MM.1S (cell line): Measurements from ENCODE around the gene LDLR.

Experiments used
- DNase-seq: peaks from one replicate; pipeline ENCODE4 v3.0.0-alpha.2; 2015
- H2AFZ ChIP-seq: fragments of 300-600 bp; sonication (generic); 2 replicates; pipeline ENCODE4 v1.6.0; 2016; ENCODE audit warnings: antibody characterized with exemption, low read length
- H3F3A ChIP-seq: fragments of 300-600 bp; sonication (generic); 2 replicates; pipeline ENCODE4 v1.6.1; 2016; ENCODE audit warnings: mild to moderate bottlenecking, antibody characterized with exemption, low read length, moderate library complexity, mixed read lengths; ENCODE audit not compliant: insufficient read depth
- H3K27ac ChIP-seq: fragments of 300-600 bp; sonication (generic); 2 replicates; pipeline ENCODE4 v1.5.1; 2016; ENCODE audit warnings: mild to moderate bottlenecking, low read length
- H3K27me3 ChIP-seq: fragments of 300-600 bp; sonication (generic); replicated peaks from 2 replicates; pipeline ENCODE4 v1.6.0; 2016; ENCODE audit warnings: low read length; ENCODE audit not compliant: insufficient read depth
- H3K36me3 ChIP-seq: fragments of 300-600 bp; sonication (generic); replicated peaks from 2 replicates; pipeline ENCODE4 v1.6.1; 2016; ENCODE audit warnings: mild to moderate bottlenecking, low read length, mixed read lengths; ENCODE audit not compliant: insufficient read depth
- H3K4me1 ChIP-seq: fragments of 300-600 bp; sonication (generic); 2 replicates; pipeline ENCODE4 v1.6.1; 2016; ENCODE audit warnings: low read length, mixed read lengths
- H3K4me2 ChIP-seq: fragments of 300-600 bp; sonication (generic); 2 replicates; pipeline ENCODE4 v1.6.0; 2016; ENCODE audit warnings: low read depth, low read length
- H3K4me3 ChIP-seq: fragments of 300-600 bp; sonication (generic); 2 replicates; pipeline ENCODE4 v1.5.1; 2016; ENCODE audit warnings: low read length, mixed read lengths
- H3K79me2 ChIP-seq: fragments of 300-600 bp; sonication (generic); 2 replicates; pipeline ENCODE4 v1.6.1; 2016; ENCODE audit warnings: mixed run types, low read length, mixed read lengths
- H3K9ac ChIP-seq: fragments of 300-600 bp; sonication (generic); 2 replicates; pipeline ENCODE4 v1.6.1; 2016; ENCODE audit warnings: low read length, mixed read lengths
- H3K9me2 ChIP-seq: fragments of 300-600 bp; sonication (generic); replicated peaks from 2 replicates; pipeline ENCODE4 v1.6.1; 2016; ENCODE audit warnings: mild to moderate bottlenecking, low read length, mixed read lengths; ENCODE audit not compliant: insufficient read depth
- H3K9me3 ChIP-seq: fragments of 300-600 bp; sonication (generic); replicated peaks from 2 replicates; pipeline ENCODE4 v1.6.1; 2016; ENCODE audit warnings: mild to moderate bottlenecking, low read length, mixed read lengths; ENCODE audit not compliant: insufficient read depth
- H4K20me1 ChIP-seq: fragments of 300-600 bp; sonication (generic); 2 replicates; pipeline ENCODE4 v1.6.1; 2016; ENCODE audit warnings: mild to moderate bottlenecking, low read length, moderate library complexity, mixed read lengths; ENCODE audit not compliant: insufficient read depth
- EZH2 ChIP-seq: fragments of 300-600 bp; sonication (generic); optimal IDR thresholded peaks from 2 replicates; pipeline ENCODE3; 2017; ENCODE audit warnings: low read depth, mild to moderate bottlenecking, antibody characterized with exemption, low read length, mixed read lengths
- EZH2phosphoT487 ChIP-seq: fragments of 300-600 bp; sonication (generic); IDR thresholded peaks from 2 replicates; pipeline ENCODE4 v1.6.1; 2018; ENCODE audit warnings: antibody characterized with exemption, low read length
- TF ChIP-seq, protein P1 (sequence below): fragments of 300-600 bp; sonication (generic); IDR thresholded peaks from 2 replicates; pipeline ENCODE4 v1.5.1; 2016; ENCODE audit warnings: antibody characterized with exemption, low read length, mixed read lengths

LDLR gene

DNA sequence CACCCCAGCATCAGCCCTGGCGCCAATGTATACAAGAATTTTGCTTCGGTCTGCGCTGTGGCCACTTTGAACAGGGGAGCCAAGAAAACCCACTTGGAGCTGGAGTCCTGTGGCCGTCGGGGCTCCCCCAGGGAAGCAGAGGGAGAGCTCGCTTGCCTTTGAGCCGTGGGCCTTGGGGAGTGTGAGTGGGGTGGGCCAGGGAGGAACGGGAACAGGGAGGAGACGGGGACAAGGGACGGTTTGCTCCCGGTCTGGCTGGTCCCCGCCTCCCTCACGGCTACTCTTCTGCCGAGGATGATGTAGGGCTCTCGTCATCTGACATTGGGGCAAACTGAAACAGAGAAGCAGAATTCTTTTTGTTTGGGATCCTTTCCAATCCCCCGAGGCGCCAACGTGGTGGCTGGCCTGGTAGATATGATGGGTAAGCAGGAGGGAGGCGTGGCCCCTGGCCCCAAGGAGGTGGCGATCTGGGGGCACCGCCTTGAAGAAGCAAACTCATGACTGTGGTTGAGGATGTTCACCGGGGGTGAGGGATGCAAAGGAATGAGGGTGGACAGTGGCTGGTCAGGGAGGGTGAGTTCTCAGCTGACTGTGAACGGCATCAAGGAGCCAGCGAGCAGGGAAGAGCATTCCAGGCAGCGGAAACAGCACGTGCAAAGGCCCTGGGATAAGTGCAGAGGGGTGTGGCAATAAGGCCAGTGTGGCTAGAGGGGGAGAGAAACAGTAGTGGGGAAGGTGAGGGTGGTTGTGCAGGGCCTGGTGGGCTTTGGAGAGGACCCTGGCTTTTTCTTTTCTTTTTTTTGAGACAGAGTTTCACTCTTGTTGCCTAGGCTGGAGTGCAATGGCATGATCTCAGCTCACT lies 77.2 kb downstream of the LDLR start:
- DNase-seq: no peak
- Histone ChIP-seq H3K79me2 (no peaks in the 10 kb centered on the region), H3K4me2 (no peak overlapping the region), H4K20me1 (no peaks in the 10 kb centered on the region), H3K27me3 (no peaks in the 10 kb centered on the region), H3K4me3 (no peak overlapping the region), H3K9ac (no peak overlapping the region), H3K36me3 (no peaks in the 10 kb centered on the region), H3K27ac (no peak overlapping the region), H3K9me3 (no peaks in the 10 kb centered on the region), H3K9me2 (no peaks in the 10 kb centered on the region), H2AFZ (no peak overlapping the region), H3F3A (no peaks in the 10 kb centered on the region), H3K4me1 (no peaks in the 10 kb centered on the region)
- no peak for TF ChIP-seq EZH2
- no peak for TF ChIP-seq EZH2phosphoT487
- TF ChIP-seq, protein P1, sequence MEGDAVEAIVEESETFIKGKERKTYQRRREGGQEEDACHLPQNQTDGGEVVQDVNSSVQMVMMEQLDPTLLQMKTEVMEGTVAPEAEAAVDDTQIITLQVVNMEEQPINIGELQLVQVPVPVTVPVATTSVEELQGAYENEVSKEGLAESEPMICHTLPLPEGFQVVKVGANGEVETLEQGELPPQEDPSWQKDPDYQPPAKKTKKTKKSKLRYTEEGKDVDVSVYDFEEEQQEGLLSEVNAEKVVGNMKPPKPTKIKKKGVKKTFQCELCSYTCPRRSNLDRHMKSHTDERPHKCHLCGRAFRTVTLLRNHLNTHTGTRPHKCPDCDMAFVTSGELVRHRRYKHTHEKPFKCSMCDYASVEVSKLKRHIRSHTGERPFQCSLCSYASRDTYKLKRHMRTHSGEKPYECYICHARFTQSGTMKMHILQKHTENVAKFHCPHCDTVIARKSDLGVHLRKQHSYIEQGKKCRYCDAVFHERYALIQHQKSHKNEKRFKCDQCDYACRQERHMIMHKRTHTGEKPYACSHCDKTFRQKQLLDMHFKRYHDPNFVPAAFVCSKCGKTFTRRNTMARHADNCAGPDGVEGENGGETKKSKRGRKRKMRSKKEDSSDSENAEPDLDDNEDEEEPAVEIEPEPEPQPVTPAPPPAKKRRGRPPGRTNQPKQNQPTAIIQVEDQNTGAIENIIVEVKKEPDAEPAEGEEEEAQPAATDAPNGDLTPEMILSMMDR: no peak

- Histone ChIP-seq H3K9ac (no peak overlapping the region), H3K4me1 (no peaks in the 10 kb centered on the region), H4K20me1 (no peaks in the 10 kb centered on the region), H3K9me2 (no peaks in the 10 kb centered on the region), H3K4me3 (no peak overlapping the region), H3K4me2 (no peak overlapping the region), H3K79me2 (no peaks in the 10 kb centered on the region), H3F3A (no peaks in the 10 kb centered on the region), H3K27me3 (no peaks in the 10 kb centered on the region), H3K27ac (no peak overlapping the region), H3K9me3 (no peaks in the 10 kb centered on the region), H2AFZ (no peak overlapping the region), H3K36me3 (no peaks in the 10 kb centered on the region)
- DNase-seq: no peak
- TF ChIP-seq, protein P1: no peak
- TF ChIP-seq EZH2phosphoT487: no peak
- TF ChIP-seq EZH2: no peak
Measured at GRCh38 chr19:11168568-11168967, 79.3 kb downstream of the LDLR start.

- Histone ChIP-seq H4K20me1 (no peaks in the 10 kb centered on the region), H3K79me2 (no peaks in the 10 kb centered on the region), H3F3A (no peaks in the 10 kb centered on the region), H2AFZ (no peak overlapping the region), H3K4me2 (no peak overlapping the region), H3K36me3 (no peaks in the 10 kb centered on the region), H3K9ac (no peak overlapping the region), H3K9me3 (no peaks in the 10 kb centered on the region), H3K27ac (no peak overlapping the region), H3K9me2 (no peaks in the 10 kb centered on the region), H3K4me1 (no peaks in the 10 kb centered on the region), H3K27me3 (no peaks in the 10 kb centered on the region), H3K4me3 (no peak overlapping the region)
- DNase-seq: no peak
- TF ChIP-seq, protein P1: no peak
- TF ChIP-seq EZH2: no peak
- TF ChIP-seq EZH2phosphoT487: no peak
Measured at GRCh38 chr19:11169896-11170678, 80.8 kb downstream of the LDLR start.
